HFFc6 (cell line): ENCODE measurements around the gene ST3GAL5. TPM values are rescaled to one million over a fixed set of nuclear protein-coding genes. Genes with fewer than 3 reads are reported as not detected.

ENCODE experiments used
- DNase-seq: peaks from one replicate; pipeline ENCODE4 v3.0.0-alpha.2; 2018
- H3K27ac Mint-ChIP-seq: 2 replicates; pipeline ENCODE4 v1.8.0; 2020; ENCODE audit warnings: mild to moderate bottlenecking, mixed read lengths
- H3K27me3 Mint-ChIP-seq: 2 replicates; pipeline ENCODE4 v1.8.0; 2021; ENCODE audit warnings: mild to moderate bottlenecking, moderate library complexity, mixed read lengths; ENCODE audit not compliant: insufficient read depth
- H3K36me3 Mint-ChIP-seq: 2 replicates; pipeline ENCODE4 v1.8.0; 2021; ENCODE audit warnings: low read depth, mixed read lengths
- H3K4me1 Mint-ChIP-seq: 2 replicates; pipeline ENCODE4 v1.8.0; 2020; ENCODE audit warnings: low read depth, mixed read lengths
- H3K4me3 Mint-ChIP-seq: 2 replicates; pipeline ENCODE4 v1.8.0; 2020; ENCODE audit warnings: mild to moderate bottlenecking, moderate library complexity, mixed read lengths
- H3K9me3 Mint-ChIP-seq: 2 replicates; pipeline ENCODE4 v1.8.0; 2020; ENCODE audit warnings: mild to moderate bottlenecking, mixed read lengths
- total RNA-seq, 6 experiments: library from RNA; stranded (reverse); fragmentation: NEBNext Ultra II Directional; extraction: Animal tissue kit (Norgen Biotek cat#: 25700); gene quantifications; 2 replicates in 1 of 6; 3 replicates in 5 of 6; pipeline ENCODE4 v1.2.3, GENCODE V29; 2021
- TF ChIP-seq, protein P1 (sequence below): fragments of 200-600 bp; sonication (generic); IDR thresholded peaks from 2 replicates; pipeline ENCODE4 v1.5.0; 2021; ENCODE audit warnings: antibody characterized with exemption, mild to moderate bottlenecking

The ST3GAL5 gene
- total RNA-seq, 6 experiments from 2014 or later: 12.7 to 17.4 (median 15.2) TPM

GRCh38 chr2:85921659-85922058 lies 32.9 kb upstream of the ST3GAL5 start:
- H3K36me3 Mint-ChIP-seq: no peaks in the 10 kb centered on the region
- TF ChIP-seq, protein P1, sequence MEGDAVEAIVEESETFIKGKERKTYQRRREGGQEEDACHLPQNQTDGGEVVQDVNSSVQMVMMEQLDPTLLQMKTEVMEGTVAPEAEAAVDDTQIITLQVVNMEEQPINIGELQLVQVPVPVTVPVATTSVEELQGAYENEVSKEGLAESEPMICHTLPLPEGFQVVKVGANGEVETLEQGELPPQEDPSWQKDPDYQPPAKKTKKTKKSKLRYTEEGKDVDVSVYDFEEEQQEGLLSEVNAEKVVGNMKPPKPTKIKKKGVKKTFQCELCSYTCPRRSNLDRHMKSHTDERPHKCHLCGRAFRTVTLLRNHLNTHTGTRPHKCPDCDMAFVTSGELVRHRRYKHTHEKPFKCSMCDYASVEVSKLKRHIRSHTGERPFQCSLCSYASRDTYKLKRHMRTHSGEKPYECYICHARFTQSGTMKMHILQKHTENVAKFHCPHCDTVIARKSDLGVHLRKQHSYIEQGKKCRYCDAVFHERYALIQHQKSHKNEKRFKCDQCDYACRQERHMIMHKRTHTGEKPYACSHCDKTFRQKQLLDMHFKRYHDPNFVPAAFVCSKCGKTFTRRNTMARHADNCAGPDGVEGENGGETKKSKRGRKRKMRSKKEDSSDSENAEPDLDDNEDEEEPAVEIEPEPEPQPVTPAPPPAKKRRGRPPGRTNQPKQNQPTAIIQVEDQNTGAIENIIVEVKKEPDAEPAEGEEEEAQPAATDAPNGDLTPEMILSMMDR: no peak
- H3K4me1 Mint-ChIP-seq: peaks cover 42% of the 10 kb centered on the region
- H3K27ac Mint-ChIP-seq: no peak overlapping the region
- no peak for DNase-seq
- 0 out of 2 replicates have a peak overlapping the region, but pooled peaks have one; percentile 15 for H3K4me3 Mint-ChIP-seq
- peaks cover 2% of the 10 kb centered on the region; the same call in 1 of the 2 replicates for H3K27me3 Mint-ChIP-seq
- H3K9me3 Mint-ChIP-seq: no peaks in the 10 kb centered on the region

DNA sequence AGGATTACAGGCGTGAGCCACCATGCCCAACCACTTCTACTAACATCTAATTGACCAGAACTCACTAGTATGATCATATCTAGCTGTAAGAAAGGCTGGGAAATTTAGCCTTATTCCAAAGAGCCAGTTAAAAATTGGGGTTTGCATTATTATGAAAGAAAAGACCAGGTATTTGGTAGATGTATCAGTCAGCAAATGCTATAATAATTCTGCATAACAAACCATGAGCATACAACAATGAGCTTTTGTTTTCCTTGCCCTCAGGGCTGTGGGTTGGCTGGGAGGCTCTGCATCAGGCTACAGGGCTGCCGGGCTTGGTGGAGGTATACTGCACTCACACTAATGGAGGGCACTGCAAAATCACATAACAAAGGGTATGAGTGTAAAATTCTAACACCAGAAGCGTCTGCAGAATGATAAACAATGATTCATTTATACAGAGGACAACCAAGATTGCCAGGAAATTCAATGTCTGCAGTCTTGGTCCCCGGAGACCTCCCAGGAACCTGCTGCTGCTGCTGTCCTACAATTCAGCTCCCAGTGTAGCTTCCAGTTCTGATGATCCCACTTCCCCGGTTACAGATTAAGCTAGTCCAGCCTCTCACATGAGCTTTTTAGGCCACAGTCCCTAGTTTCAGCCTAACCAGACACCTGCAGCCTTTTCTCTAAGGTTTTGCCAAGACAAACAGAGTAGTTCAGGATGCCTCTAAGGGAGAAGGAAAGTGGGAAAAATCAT lies 32.2 kb upstream of the ST3GAL5 start:
- DNase-seq: no peak
- peaks cover 2% of the 10 kb centered on the region; the same call in 1 of the 2 replicates for H3K27me3 Mint-ChIP-seq
- H3K36me3 Mint-ChIP-seq: no peaks in the 10 kb centered on the region
- TF ChIP-seq, protein P1: no peak
- no peaks in the 10 kb centered on the region for H3K9me3 Mint-ChIP-seq
- H3K27ac Mint-ChIP-seq: no peak overlapping the region
- H3K4me1 Mint-ChIP-seq: peaks cover 45% of the 10 kb centered on the region
- H3K4me3 Mint-ChIP-seq: no peak overlapping the region

DNA sequence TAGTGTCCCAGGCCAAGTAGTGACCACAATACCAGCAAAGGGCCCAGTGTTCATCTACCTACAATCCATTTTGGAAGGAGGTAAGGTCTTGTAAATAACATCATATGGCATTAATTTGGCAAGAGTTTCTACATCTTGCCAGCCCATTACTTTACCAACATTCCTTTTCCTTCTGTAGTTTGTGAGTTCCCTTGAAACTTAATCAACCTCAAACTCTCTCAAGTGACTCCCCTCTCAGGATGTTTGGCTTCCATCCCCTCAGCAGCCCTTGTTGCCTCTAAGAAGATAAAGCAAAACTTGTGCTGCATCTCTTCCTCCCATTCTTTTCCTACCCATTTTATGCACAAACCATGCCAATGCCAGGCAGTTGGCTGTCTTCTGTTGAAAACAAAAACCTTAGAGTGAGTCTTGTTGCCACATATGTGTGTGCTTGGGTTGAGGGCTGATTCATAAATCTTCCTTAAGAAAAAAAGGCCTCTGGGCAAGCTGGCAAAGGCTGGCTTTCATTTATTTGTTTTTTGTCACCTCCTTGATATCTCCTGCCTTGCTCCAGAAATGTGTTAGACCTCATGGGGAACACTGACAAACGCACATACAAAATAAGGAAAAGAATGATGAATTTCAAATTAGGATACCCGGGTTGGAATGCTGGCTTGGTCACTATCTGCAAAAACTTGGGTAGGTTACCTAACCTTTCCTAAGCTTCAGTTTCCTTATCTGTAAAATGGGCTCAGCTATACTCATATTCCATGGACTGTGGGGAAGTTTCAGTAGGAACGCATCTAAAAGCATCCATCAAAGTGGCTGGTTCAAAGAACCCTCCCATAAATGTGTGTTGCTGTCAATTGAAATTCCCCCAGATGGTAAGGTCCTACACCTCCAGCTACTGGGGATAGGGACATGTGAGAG lies 29.4 kb upstream of the ST3GAL5 start:
- H3K27me3 Mint-ChIP-seq: 0 out of 2 replicates have a peak, but pooled peaks cover 2% of the 10 kb centered on the region
- no peak overlapping the region for H3K4me3 Mint-ChIP-seq
- no peak overlapping the region for H3K27ac Mint-ChIP-seq
- peaks cover 38% of the 10 kb centered on the region for H3K4me1 Mint-ChIP-seq
- TF ChIP-seq, protein P1: no peak
- no peaks in the 10 kb centered on the region for H3K36me3 Mint-ChIP-seq
- H3K9me3 Mint-ChIP-seq: no peaks in the 10 kb centered on the region
- no peak for DNase-seq

DNA sequence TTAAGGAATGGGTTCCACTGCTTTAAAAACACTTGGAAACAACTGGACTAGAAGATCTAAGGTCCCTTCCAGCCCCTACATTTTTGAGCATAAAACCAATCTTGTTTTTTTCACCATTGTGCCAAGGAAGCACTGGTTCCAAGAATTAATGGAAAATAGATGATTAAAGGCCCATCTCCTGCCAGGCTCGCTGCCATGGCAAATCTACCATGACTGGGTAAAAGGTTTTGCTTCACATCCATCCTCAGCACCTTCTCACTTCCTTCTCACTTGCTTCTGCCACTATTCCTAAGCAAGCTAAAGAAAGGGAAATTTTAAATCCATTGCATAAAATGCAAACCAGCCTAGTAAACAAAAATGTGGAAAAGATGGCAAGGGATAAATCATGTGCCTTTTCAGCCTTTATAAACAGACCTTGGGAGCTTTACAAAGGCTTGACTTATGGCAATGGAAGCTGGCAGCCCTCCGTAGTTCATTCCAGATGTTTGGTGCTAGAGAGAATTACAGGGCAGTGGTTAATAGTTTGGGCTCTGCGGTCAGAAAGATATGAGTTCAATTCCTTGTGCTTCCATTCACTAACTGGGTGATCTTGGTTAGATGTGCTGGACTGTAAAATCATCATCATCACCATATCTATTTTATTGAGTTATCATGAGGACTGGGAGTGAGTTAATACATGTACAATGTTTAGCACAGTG lies 27.0 kb upstream of the ST3GAL5 start:
- no peak for DNase-seq
- Mint-ChIP-seq H3K36me3 (no peaks in the 10 kb centered on the region), H3K9me3 (no peaks in the 10 kb centered on the region), H3K4me1 (peaks cover 36% of the 10 kb centered on the region), H3K27ac (no peak overlapping the region), H3K4me3 (no peak overlapping the region), H3K27me3 (peaks cover 3% of the 10 kb centered on the region; the same call in 1 of the 2 replicates)
- TF ChIP-seq, protein P1: no peak

DNA sequence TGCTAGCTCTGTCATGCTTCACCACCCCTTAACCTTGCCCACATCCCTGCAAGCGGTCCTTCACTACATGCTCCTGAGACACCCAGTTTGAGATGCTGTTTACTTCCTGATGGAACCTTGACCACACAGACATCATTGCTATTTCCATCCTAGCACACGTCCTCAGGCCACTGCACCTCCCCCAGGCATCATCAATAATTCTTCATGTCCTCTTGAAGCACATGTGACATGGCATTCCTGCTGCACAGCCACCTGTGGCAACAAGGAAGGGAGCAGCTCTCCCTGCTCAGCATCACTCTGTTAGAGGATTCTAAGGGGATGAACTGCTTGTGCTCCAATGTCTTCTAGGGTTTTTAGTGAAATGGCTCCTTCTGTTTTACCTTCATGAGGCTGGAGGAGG lies 26.1 kb upstream of the ST3GAL5 start:
- TF ChIP-seq, protein P1: no peak
- no peak overlapping the region for H3K4me3 Mint-ChIP-seq

More for the DNA sequence above, 26.1 kb upstream of the ST3GAL5 start:
- Mint-ChIP-seq H3K27ac (no peak overlapping the region; the same call in 1 of the 2 replicates), H3K27me3 (peaks cover 3% of the 10 kb centered on the region; the same call in 1 of the 2 replicates), H3K4me1 (peaks cover 38% of the 10 kb centered on the region), H3K36me3 (no peaks in the 10 kb centered on the region), H3K9me3 (no peaks in the 10 kb centered on the region)
- no peak for DNase-seq
